HG03565 (cell line): ENCODE data around the gene LGALS7B.
"Not testable (repeated sequence)": the region's sequence is repeated elsewhere in the genome, so short reads cannot be mapped to it uniquely, and the experiment has no call there.

Experiments used
- ATAC-seq: cut with Tn5 transposase; IDR thresholded peaks from one replicate; pipeline ENCODE4 v1.9.1; 2021; ENCODE audit warnings: mild to moderate bottlenecking, moderate library complexity; ENCODE audit not compliant: unreplicated experiment

LGALS7B gene

GRCh38 chr19:38816131-38816750 is 27.2 kb downstream of the LGALS7B start:
- no peak for ATAC-seq

- no peak for ATAC-seq
Measured at GRCh38 chr19:38817081-38817480, 28.1 kb downstream of the LGALS7B start.

GRCh38 chr19:38819231-38819920 is 30.4 kb downstream of the LGALS7B start:
- no peak for ATAC-seq

GRCh38 chr19:38821230-38821825 is 32.3 kb downstream of the LGALS7B start:
- ATAC-seq, result not testable (repeated sequence)

- ATAC-seq, result not testable (repeated sequence)
Measured at GRCh38 chr19:38825936-38826335, 36.9 kb downstream of the LGALS7B start.

- ATAC-seq, result no peak
Measured at GRCh38 chr19:38826856-38827551, 38.0 kb downstream of the LGALS7B start.

- not testable (repeated sequence) for ATAC-seq
Measured at GRCh38 chr19:38829203-38829602, 40.2 kb downstream of the LGALS7B start.

GRCh38 chr19:38830039-38830733 is 41.2 kb downstream of the LGALS7B start:
- no peak for ATAC-seq

GRCh38 chr19:38831142-38831605 is 42.2 kb downstream of the LGALS7B start:
- ATAC-seq, result peak; percentile 31

- no peak for ATAC-seq
Measured at GRCh38 chr19:38833092-38833425, 44.1 kb downstream of the LGALS7B start.

- no peak for ATAC-seq
Measured at GRCh38 chr19:38834104-38834490, 45.1 kb downstream of the LGALS7B start.

- no peak for ATAC-seq
Measured at GRCh38 chr19:38834590-38834989, 45.6 kb downstream of the LGALS7B start.

- no peak for ATAC-seq
Measured at GRCh38 chr19:38836159-38836982, 47.4 kb downstream of the LGALS7B start.

- ATAC-seq, result no peak
Measured at GRCh38 chr19:38836983-38837626, 48.1 kb downstream of the LGALS7B start.

GRCh38 chr19:38837656-38838121 is 48.7 kb downstream of the LGALS7B start:
- ATAC-seq, result no peak

- no peak for ATAC-seq
Measured at GRCh38 chr19:38838208-38838985, 49.4 kb downstream of the LGALS7B start.

- no peak for ATAC-seq
Measured at GRCh38 chr19:38838986-38839761, 50.2 kb downstream of the LGALS7B start.
